ENCODE data around the gene HSP90AB1. TPM values are rescaled to one million over a fixed set of nuclear protein-coding genes. Genes with fewer than 3 reads are reported as not detected.

HSP90AB1 gene
- total and polyA plus RNA-seq, 9 of the 15 experiments (the other 6 are each of a cell fraction or from before 2014, with no cell fraction given), result 1,780 to 3,358 (median 2,262) TPM

DNA sequence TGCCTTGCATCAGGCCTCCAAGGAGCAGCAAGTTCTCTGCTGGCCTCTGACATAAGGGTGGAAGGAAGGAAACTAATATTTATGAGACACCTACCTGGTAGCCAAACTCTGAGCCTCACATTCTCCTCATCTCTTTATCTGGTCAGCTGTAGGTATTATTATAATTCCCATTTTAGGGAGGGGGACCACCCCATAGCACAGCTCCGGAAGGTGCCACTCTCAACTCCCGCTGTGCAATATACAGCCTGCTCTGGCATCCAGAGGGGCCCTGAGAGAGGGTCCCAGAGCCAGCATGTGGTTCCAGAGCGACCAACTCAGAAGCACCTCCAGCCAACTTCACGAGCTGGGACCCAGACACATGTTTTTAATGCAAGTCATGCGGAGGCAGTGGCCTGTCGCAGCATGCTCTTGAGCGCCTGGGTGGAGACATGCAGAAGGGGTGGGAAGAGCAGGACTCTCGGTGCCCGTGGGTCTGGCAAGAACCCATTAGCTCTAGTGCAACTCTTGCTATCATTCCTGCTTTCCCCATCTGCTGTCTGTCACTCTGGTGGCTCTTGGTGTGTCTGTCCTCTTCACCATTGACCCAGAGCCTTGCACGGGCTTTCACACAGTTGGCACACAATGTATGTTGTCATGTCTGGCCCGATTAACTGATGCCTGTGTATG lies 45.1 kb upstream of the HSP90AB1 start (continued):
- 0 out of 2 replicates have a peak, but pooled peaks have one; percentile 26 for TF ChIP-seq SMARCC2 (IDR thresholded peaks at IDR 0.05; ENCODE audit: low read depth)
- TF ChIP-seq POLR2G (IDR thresholded peaks at IDR 0.05; ENCODE audit: low read depth, low read length), result 0 out of 2 replicates have a peak, but pooled peaks have one; percentile 41
- TF ChIP-seq TBL1XR1 (IDR thresholded peaks at IDR 0.05; ENCODE audit: low read length in 2 of 2), result no peak
- TF ChIP-seq NR4A1 (CRISPR knock-in tag; IDR thresholded peaks at IDR 0.05), result no peak
- peak; percentile 76 for TF ChIP-seq NR4A1 (tag; IDR thresholded peaks at IDR 0.05)
- peak in 1 of 2 experiments; percentile 41; a peak in 2 of 4 replicates for TF ChIP-seq HDAC1 (IDR thresholded peaks at IDR 0.05)
- peak; percentile 68; the same call in 1 of the 2 replicates for TF ChIP-seq EP400 (IDR thresholded peaks at IDR 0.05)
- TF ChIP-seq, protein P1, sequence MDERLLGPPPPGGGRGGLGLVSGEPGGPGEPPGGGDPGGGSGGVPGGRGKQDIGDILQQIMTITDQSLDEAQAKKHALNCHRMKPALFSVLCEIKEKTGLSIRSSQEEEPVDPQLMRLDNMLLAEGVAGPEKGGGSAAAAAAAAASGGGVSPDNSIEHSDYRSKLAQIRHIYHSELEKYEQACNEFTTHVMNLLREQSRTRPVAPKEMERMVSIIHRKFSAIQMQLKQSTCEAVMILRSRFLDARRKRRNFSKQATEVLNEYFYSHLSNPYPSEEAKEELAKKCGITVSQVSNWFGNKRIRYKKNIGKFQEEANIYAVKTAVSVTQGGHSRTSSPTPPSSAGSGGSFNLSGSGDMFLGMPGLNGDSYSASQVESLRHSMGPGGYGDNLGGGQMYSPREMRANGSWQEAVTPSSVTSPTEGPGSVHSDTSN (CRISPR knock-in tag; IDR thresholded peaks at IDR 0.05; ENCODE audit: low read depth), result no peak
- TF ChIP-seq, protein P1 (tag; conservative IDR thresholded peaks at IDR 0.05; ENCODE audit: low read depth), result no peak
- no peak for TF ChIP-seq MXD1 (CRISPR knock-in tag; IDR thresholded peaks at IDR 0.05; ENCODE audit: borderline replicate concordance, poor library complexity, severe bottlenecking)
- peak; percentile 89 to 94 for TF ChIP-seq E2F6 (IDR thresholded peaks at IDR 0.05; ENCODE audit: borderline replicate concordance in 1 of 2, extremely low read depth in 1 of 2, insufficient read depth in 1 of 2, insufficient read length in 1 of 2, low read depth in 1 of 2, low read length in 1 of 2, poor library complexity in 1 of 2, severe bottlenecking in 1 of 2)
- TF ChIP-seq RBFOX2 (IDR thresholded peaks at IDR 0.05; ENCODE audit: low read depth, low read length), result peak; percentile 53
- peak; percentile 80 for TF ChIP-seq TFAP4 (CRISPR knock-in tag; IDR thresholded peaks at IDR 0.05; ENCODE audit: borderline replicate concordance)
- 0 out of 2 replicates have a peak, but pooled peaks have one; percentile 25 for TF ChIP-seq MEF2D (tag; conservative IDR thresholded peaks at IDR 0.05; ENCODE audit: low read depth)
- TF ChIP-seq, protein P2, sequence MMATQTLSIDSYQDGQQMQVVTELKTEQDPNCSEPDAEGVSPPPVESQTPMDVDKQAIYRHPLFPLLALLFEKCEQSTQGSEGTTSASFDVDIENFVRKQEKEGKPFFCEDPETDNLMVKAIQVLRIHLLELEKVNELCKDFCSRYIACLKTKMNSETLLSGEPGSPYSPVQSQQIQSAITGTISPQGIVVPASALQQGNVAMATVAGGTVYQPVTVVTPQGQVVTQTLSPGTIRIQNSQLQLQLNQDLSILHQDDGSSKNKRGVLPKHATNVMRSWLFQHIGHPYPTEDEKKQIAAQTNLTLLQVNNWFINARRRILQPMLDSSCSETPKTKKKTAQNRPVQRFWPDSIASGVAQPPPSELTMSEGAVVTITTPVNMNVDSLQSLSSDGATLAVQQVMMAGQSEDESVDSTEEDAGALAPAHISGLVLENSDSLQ (IDR thresholded peaks at IDR 0.05), result peak; percentile 29; the same call in 1 of the 2 replicates
- 0 out of 2 replicates have a peak, but pooled peaks have one; percentile 14 for TF ChIP-seq NFIC (IDR thresholded peaks at IDR 0.05)
- TF ChIP-seq YY1 (IDR thresholded peaks at IDR 0.05; ENCODE audit: borderline replicate concordance in 1 of 3, control insufficient read depth in 1 of 3, extremely low read depth in 1 of 3, insufficient read depth in 3 of 3, insufficient read length in 1 of 3, insufficient replicate concordance in 2 of 3, low read depth in 1 of 3, low read length in 2 of 3), result peak in 1 of 3 experiments; percentile 13
- TF ChIP-seq NUFIP1 (IDR thresholded peaks at IDR 0.05; ENCODE audit: partially characterized antibody), result peak; percentile 54
- TF ChIP-seq, protein P3, sequence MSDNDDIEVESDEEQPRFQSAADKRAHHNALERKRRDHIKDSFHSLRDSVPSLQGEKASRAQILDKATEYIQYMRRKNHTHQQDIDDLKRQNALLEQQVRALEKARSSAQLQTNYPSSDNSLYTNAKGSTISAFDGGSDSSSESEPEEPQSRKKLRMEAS (CRISPR knock-in tag; IDR thresholded peaks at IDR 0.05), result peak; percentile 96

All from K562 (cell line).